Activated CD4-positive, alpha-beta T cell treated with anti-CD3 and anti-CD28 coated beads, Interleukin-2, amount 10 ng/mL, durations not matched to agents 24 days and 14 days (primary cell): Measurements from ENCODE around the gene PITPNM3. TPM values are rescaled to one million over a fixed set of nuclear protein-coding genes. Genes with fewer than 3 reads are reported as not detected.

Experiments
- DNase-seq: peaks from one replicate; pipeline ENCODE4 v3.0.0; 2022
- H3K27ac Mint-ChIP-seq: one replicate; pipeline ENCODE4 v1.8.0; 2022; ENCODE audit warnings: mild to moderate bottlenecking, mixed read lengths
- H3K27me3 Mint-ChIP-seq: one replicate; pipeline ENCODE4 v1.8.0; 2022; ENCODE audit warnings: mixed read lengths
- H3K36me3 Mint-ChIP-seq: one replicate; pipeline ENCODE4 v1.8.0; 2022; ENCODE audit warnings: low read depth, mild to moderate bottlenecking, mixed read lengths
- H3K4me1 Mint-ChIP-seq: one replicate; pipeline ENCODE4 v1.8.0; 2021; ENCODE audit warnings: mixed read lengths
- H3K4me3 Mint-ChIP-seq: one replicate; pipeline ENCODE4 v1.8.0; 2022; ENCODE audit warnings: mild to moderate bottlenecking, moderate library complexity, mixed read lengths
- H3K9me3 Mint-ChIP-seq: one replicate; pipeline ENCODE4 v1.8.0; 2021; ENCODE audit warnings: mixed read lengths
- intact Hi-C: fragments of 100-400 bp; cut with micrococcal nuclease; formaldehyde crosslinking; loops from one replicate; pipeline ENCODE4 v1.15.1; 2023
- total RNA-seq: library from RNA; stranded (reverse); gene quantifications from 2 replicates; pipeline ENCODE4 v1.2.3, GENCODE V29; 2022

PITPNM3 gene
- total RNA-seq, 1 donor from 2014 or later = 0.77 TPM

- Mint-ChIP-seq H3K9me3 (peaks cover 6% of the 10 kb centered on the region), H3K4me1 (peaks cover 2% of the 10 kb centered on the region), H3K36me3 (peaks cover 2% of the 10 kb centered on the region), H3K27ac (no peak within 1 kb of the TSS), H3K4me3 (no peak within 1 kb of the TSS), H3K27me3 (peaks cover 58% of the 10 kb centered on the region)
- intact Hi-C loops = loop anchor here (5.0 kb wide), 1 partner anchor 848 kb away; no protein-coding TSS in a partner anchor
- no peak for DNase-seq
Observed at GRCh38 chr17:6435051-6435450, 121.3 kb downstream of the PITPNM3 start, which contains the start of gene AIPL1. Gene AIPL1, minus strand, starts transcription at chr17:6435121. Its CDS starts 17 bp downstream, at chr17:6435104.

GRCh38 chr17:6430769-6431168 is 125.6 kb downstream of the PITPNM3 start:
- Mint-ChIP-seq H3K9me3 (peaks cover 10% of the 10 kb centered on the region), H3K4me1 (peaks cover 16% of the 10 kb centered on the region), H3K27ac (no peak overlapping the region), H3K36me3 (peaks cover 5% of the 10 kb centered on the region), H3K27me3 (peaks cover 50% of the 10 kb centered on the region), H3K4me3 (no peak overlapping the region)
- intact Hi-C loops = no loop called here
- no peak for DNase-seq

DNA sequence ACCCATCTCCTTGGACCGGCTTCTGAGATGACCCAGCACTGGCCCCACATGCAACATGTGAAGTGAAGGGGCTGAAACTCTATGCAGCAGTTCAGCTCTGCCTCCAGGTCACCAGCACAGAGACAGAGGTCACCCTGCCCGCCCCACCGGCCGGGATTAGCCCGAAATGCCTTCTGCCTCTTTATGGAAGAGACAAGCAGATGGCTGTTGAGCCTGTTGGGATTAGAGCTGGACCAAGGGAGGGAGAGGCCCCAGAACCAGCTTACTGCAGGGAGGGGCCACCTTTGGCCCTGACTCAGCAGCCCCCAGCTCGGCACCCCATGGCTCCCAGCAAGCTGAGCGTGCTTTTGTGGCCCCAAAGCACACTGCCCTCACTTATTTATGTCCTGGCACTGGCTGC is 127.1 kb downstream of the PITPNM3 start:
- Mint-ChIP-seq H3K27ac (no peak overlapping the region), H3K27me3 (peaks cover 56% of the 10 kb centered on the region)
- intact Hi-C loops = loop anchor here (10.0 kb wide), 1 partner anchor 1184 kb away; no protein-coding TSS in a partner anchor

GRCh38 chr17:6428207-6428965 is 128.0 kb downstream of the PITPNM3 start:
- H3K27me3 Mint-ChIP-seq = peaks cover 61% of the 10 kb centered on the region
- intact Hi-C loops = loop anchor here (10.0 kb wide), 1 partner anchor 1184 kb away; no protein-coding TSS in a partner anchor
- H3K27ac Mint-ChIP-seq = no peak overlapping the region

More for the DNA sequence above, 127.1 kb downstream of the PITPNM3 start:
- no peak overlapping the region for H3K4me3 Mint-ChIP-seq
- H3K9me3 Mint-ChIP-seq = peaks cover 10% of the 10 kb centered on the region
- DNase-seq = no peak
- peaks cover 5% of the 10 kb centered on the region for H3K36me3 Mint-ChIP-seq
- peaks cover 16% of the 10 kb centered on the region for H3K4me1 Mint-ChIP-seq

GRCh38 chr17:6427279-6427781 is 129.0 kb downstream of the PITPNM3 start:
- Mint-ChIP-seq H3K27me3 (peaks cover 60% of the 10 kb centered on the region), H3K9me3 (peaks cover 10% of the 10 kb centered on the region), H3K36me3 (peaks cover 5% of the 10 kb centered on the region), H3K27ac (peak overlapping the region; percentile 83), H3K4me3 (peak overlapping the region; percentile 47), H3K4me1 (peaks cover 16% of the 10 kb centered on the region)
- intact Hi-C loops = loop anchor here (10.0 kb wide), 1 partner anchor 1183 kb away; no protein-coding TSS in a partner anchor
- peak; percentile 94 for DNase-seq

More at GRCh38 chr17:6428207-6428965, 128.0 kb downstream of the PITPNM3 start:
- H3K36me3 Mint-ChIP-seq = peaks cover 5% of the 10 kb centered on the region
- peak overlapping the region; percentile 47 for H3K4me3 Mint-ChIP-seq
- no peak for DNase-seq
- peaks cover 16% of the 10 kb centered on the region for H3K4me1 Mint-ChIP-seq
- H3K9me3 Mint-ChIP-seq = peaks cover 10% of the 10 kb centered on the region

GRCh38 chr17:6426356-6427101 is 129.8 kb downstream of the PITPNM3 start:
- Mint-ChIP-seq H3K9me3 (peaks cover 7% of the 10 kb centered on the region), H3K4me1 (peaks cover 18% of the 10 kb centered on the region), H3K4me3 (no peak overlapping the region), H3K27me3 (peaks cover 56% of the 10 kb centered on the region), H3K27ac (no peak overlapping the region), H3K36me3 (peaks cover 5% of the 10 kb centered on the region)
- DNase-seq = no peak
- intact Hi-C loops = loop anchor here (10.0 kb wide), 1 partner anchor 1182 kb away; no protein-coding TSS in a partner anchor

- Mint-ChIP-seq H3K36me3 (peaks cover 3% of the 10 kb centered on the region), H3K4me3 (no peak overlapping the region), H3K9me3 (peaks cover 5% of the 10 kb centered on the region), H3K27me3 (peaks cover 56% of the 10 kb centered on the region), H3K4me1 (peaks cover 18% of the 10 kb centered on the region), H3K27ac (no peak overlapping the region)
- intact Hi-C loops = loop anchor here (10.0 kb wide), 1 partner anchor 1181 kb away; no protein-coding TSS in a partner anchor
- no peak for DNase-seq
Observed at GRCh38 chr17:6425407-6425806, 130.9 kb downstream of the PITPNM3 start.

GRCh38 chr17:6423931-6424330 is 132.4 kb downstream of the PITPNM3 start:
- DNase-seq = no peak
- Mint-ChIP-seq H3K9me3 (no peaks in the 10 kb centered on the region), H3K27me3 (peaks cover 59% of the 10 kb centered on the region), H3K4me1 (peaks cover 18% of the 10 kb centered on the region), H3K4me3 (no peak overlapping the region), H3K36me3 (no peaks in the 10 kb centered on the region), H3K27ac (no peak overlapping the region)
- intact Hi-C loops = loop anchor here (5.0 to 10.0 kb wide), 2 partner anchors 717 to 1179 kb away; no protein-coding TSS in a partner anchor

GRCh38 chr17:6422654-6423241 is 133.6 kb downstream of the PITPNM3 start:
- no peak for DNase-seq
- Mint-ChIP-seq H3K9me3 (no peaks in the 10 kb centered on the region), H3K36me3 (no peaks in the 10 kb centered on the region), H3K4me3 (no peak overlapping the region), H3K27me3 (peaks cover 55% of the 10 kb centered on the region), H3K4me1 (peaks cover 11% of the 10 kb centered on the region), H3K27ac (no peak overlapping the region)
- intact Hi-C loops = loop anchor here (1.0 to 10.0 kb wide), 3 partner anchors 715 to 1178 kb away; no protein-coding TSS in a partner anchor

DNA sequence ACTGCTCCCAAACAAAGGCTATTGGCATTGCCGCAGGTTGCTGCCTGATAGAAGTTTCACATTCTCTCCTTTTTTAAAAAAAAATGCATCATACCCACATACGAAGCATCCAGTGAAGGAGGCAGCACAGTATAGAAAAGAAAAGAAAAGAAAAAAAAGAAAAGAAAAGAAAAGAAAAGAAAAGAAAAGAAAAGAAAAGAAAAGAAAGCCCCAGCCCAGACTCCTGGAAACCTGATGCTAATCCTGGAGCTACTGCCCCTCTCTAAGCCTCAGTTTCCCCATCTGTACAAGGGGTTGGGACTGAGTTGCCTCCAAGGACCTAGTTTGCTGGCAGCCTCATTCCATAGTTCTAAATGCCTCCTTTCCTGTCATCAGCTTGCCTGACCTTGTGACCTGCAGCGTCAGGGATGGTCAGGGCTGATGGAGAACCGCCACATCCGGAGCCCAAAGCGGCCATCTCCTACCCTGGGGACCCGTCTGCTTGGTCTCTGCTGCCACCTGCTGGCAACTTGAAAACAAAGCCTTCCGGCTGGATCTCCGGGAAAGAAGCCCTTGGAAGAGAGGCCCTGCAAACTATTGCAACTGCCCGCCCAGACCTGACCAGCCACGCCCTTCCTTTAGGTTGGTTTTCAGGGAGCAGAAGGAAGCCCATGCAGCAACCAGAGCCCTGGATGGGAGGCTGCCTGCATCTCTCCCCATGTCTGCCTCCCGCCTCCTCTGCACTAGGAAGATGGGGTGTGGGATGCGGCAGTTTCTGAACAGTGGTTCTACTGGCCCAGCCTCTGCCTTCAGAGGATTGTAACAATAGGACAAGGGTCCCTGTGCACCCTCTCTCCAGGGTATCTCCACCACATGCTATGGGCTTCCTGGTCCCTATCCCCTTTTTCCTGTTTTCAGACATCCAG is 134.4 kb downstream of the PITPNM3 start:
- H3K36me3 Mint-ChIP-seq = no peaks in the 10 kb centered on the region
- H3K4me1 Mint-ChIP-seq = peaks cover 3% of the 10 kb centered on the region
- DNase-seq = peak; percentile 91
- H3K27me3 Mint-ChIP-seq = peaks cover 48% of the 10 kb centered on the region
- no peak overlapping the region for H3K4me3 Mint-ChIP-seq
- H3K27ac Mint-ChIP-seq = no peak overlapping the region
- no peaks in the 10 kb centered on the region for H3K9me3 Mint-ChIP-seq
- intact Hi-C loops = loop anchor here (1.0 to 10.0 kb wide), 3 partner anchors 715 to 1177 kb away; no protein-coding TSS in a partner anchor

DNA sequence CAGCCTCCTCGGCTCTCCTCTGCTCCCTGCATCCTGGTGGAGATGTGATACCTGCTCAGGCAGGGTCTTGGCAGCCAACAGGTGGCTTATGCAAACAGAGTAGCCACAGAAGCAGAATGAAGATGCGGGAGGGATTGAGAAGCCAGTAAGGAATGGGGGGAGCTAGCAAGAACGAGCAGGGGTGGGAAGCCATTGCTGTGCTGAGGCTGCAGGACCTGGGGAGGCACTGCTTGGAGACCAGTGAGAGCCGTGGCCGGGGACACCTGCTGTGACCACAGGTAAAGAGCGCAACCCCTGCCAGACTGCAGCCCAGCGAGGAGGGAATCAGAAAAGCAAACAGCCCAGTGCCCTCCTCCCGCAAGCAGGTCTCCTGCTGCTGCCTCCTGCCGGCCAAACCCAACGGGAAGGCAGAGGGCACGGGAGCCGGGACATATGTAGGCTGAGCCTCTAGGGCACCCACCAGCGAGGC is 136.1 kb downstream of the PITPNM3 start:
- Mint-ChIP-seq H3K27ac (no peak overlapping the region), H3K27me3 (peaks cover 37% of the 10 kb centered on the region), H3K4me1 (peaks cover 2% of the 10 kb centered on the region), H3K4me3 (no peak overlapping the region), H3K36me3 (no peaks in the 10 kb centered on the region), H3K9me3 (no peaks in the 10 kb centered on the region)
- peak; percentile 71 for DNase-seq
- intact Hi-C loops = loop anchor here (5.0 to 10.0 kb wide), 2 partner anchors 713 to 1175 kb away; no protein-coding TSS in a partner anchor

DNA sequence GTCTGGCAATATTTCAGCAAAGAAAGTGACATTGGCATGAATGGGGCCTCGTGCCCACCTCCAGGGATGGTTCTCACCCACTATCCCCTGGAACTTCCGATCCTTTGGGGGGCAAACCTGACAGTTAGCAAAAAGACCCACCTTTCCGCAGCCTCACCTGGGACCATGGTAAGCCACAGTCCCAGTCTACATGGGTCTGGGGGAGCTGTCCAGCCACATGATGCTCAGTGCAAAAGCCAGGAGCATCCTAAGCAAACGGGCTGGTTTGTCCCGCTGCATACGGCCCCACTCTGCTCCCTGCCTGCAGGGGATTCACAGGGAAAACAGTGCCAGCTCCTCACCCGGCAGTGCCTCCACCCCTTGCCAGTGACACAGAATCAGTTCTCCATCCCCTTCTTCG is 140.7 kb downstream of the PITPNM3 start:
- DNase-seq = no peak
- intact Hi-C loops = no loop called here
- H3K4me3 Mint-ChIP-seq = no peak overlapping the region
- H3K4me1 Mint-ChIP-seq = no peaks in the 10 kb centered on the region
- no peaks in the 10 kb centered on the region for H3K36me3 Mint-ChIP-seq
- H3K9me3 Mint-ChIP-seq = no peaks in the 10 kb centered on the region
- H3K27me3 Mint-ChIP-seq = peaks cover 12% of the 10 kb centered on the region
- H3K27ac Mint-ChIP-seq = no peak overlapping the region
